Pancreas (tissue), 10 donors: ENCODE data around the gene FRMD4A. TPM values are rescaled to one million over a fixed set of nuclear protein-coding genes. Genes with fewer than 3 reads are reported as not detected.
"Not testable (repeated sequence)": the region's sequence is repeated elsewhere in the genome, so short reads cannot be mapped to it uniquely, and the experiment has no call there.

Experiments
- ATAC-seq, 4 donors: fragments of 200-7000 bp; cut with Tn5 transposase; one replicate each; pipeline versions ENCODE4 v1.8.0 to v1.9.1; 2020; ENCODE audit warnings: mild to moderate bottlenecking in 4 of 4, moderate library complexity in 4 of 4
- DNase-seq, 6 donors: peaks; one replicate each; pipeline ENCODE4 v3.0.0-alpha.2; 2020
- FAIRE-seq: peaks from 2 replicates; lab custom pipeline; 2012; peaks lifted over from hg19 to GRCh38; lab: Jason Lieb, UNC
- H3K27ac ChIP-seq, 4 donors: fragments of 200-600 bp; sonication (generic); 1 replicate in 3 of 4; 2 replicates in 1 of 4; pipeline versions ENCODE4 v1.5.0 to v1.8.0; 2020
- H3K27me3 ChIP-seq, 4 donors: fragments of 200-600 bp; one replicate each; pipeline ENCODE4 v1.8.0; 2021
- H3K36me3 ChIP-seq, 3 donors: fragments of 200-600 bp; sonication (generic) in 1 of 3; one replicate each; pipeline versions ENCODE4 v1.5.0 to v1.8.0; 2020 to 2021
- H3K4me1 ChIP-seq, 3 donors: fragments of 200-600 bp; one replicate each; pipeline ENCODE4 v1.8.0; 2021
- H3K4me3 ChIP-seq, 4 donors: fragments of 200-600 bp; sonication (generic) in 2 of 4; one replicate each; pipeline versions ENCODE4 v1.5.0 to v1.8.0; 2020 to 2021
- H3K9me3 ChIP-seq, 4 donors: fragments of 200-600 bp; one replicate each; pipeline ENCODE4 v1.8.0; 2021
- WGBS, 2 donors: extraction: QIAGEN DNeasy Blood & Tissue Kit; methylation state at CpG; one replicate each; pipeline ENCODE4 v1.1.7; 2013; 5-methylcytosine and 5-hydroxymethylcytosine counted together
- intact Hi-C, 3 donors: fragments of 100-400 bp; cut with DNase I; formaldehyde crosslinking; loops; one replicate each; pipeline versions ENCODE4 v1.11.1 to v1.14.2; 2022
- polyA plus RNA-seq, 2 donors: library from polyadenylated mRNA; stranded (reverse); fragments of 200-250 nt; gene quantifications; one replicate each; pipeline ENCODE4 v1.2.3, GENCODE V29; 2013
- total RNA-seq, 6 donors: library from RNA; stranded (reverse); fragmentation: NEBNext Ultra II Directional in 4 of 6; extraction: Animal tissue kit (Norgen Biotek cat#: 25700) in 4 of 6; gene quantifications; one replicate each; pipeline versions ENCODE4 v1.2.1 to v1.2.4, GENCODE V29; 2021 to 2023
- TF ChIP-seq, protein P1 (sequence below), 4 donors: fragments of 200-600 bp; sonication (generic) in 3 of 4; IDR thresholded peaks; one replicate each; pipeline versions ENCODE4 v1.5.0 to v1.8.0; 2021; ENCODE audit warnings: antibody characterized with exemption in 4 of 4
- donor health status: healthy with polysubstance abuse.
- donor health status: DM: no; HTN: no; CAD: no; lungs with moderate emphysema.
- donor health status: DM: no; HTN: no; CAD: no.
- donor health status: control.
- donor health status: control.
- donor health status: Bipolar disorder and iron deficiency.
- donor health status: DM: yes; HTN: yes; CAD: no.
- donor health status: DM: no; HTN: no; CAD: no.
- donor health status: DM: no; HTN: no; CAD: no.
- donor health status: DM: yes; HTN: yes; CAD: no.

The FRMD4A gene
- total and polyA plus RNA-seq, 8 donors, result 13.5 to 27.5 (median 18.7) TPM

DNA sequence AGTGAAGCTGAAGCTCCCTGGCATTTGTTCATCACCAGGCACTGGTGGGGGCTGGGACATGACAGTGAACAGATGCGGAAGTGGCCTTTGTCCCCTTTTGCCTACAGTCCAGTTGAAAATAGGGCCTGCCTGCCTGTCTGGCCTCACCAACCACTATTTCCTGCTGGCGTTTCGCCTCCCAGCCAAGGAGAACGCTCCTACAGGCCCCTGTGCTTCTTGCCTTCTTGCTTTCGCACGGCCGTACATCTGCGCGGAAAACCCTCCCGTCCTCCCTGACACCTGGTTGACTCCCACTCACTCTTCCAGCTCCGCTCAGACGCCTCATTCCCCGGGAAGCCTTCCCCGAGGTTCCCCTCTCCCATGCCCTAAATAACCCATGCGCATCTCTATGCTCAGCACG, 426.7 kb downstream of the FRMD4A start:
- FAIRE-seq (no peak), ATAC-seq (peak in 1 of 4 donors; percentile 75), DNase-seq (no peak)
- Histone ChIP-seq H3K9me3 (no peaks in the 10 kb centered on the region), H3K27me3 (no peaks in the 10 kb centered on the region), H3K4me3 (no peak overlapping the region), H3K4me1 (no peaks in the 10 kb centered on the region), H3K27ac (no peak overlapping the region), H3K36me3 (no peaks in the 10 kb centered on the region)
- TF ChIP-seq, protein P1, sequence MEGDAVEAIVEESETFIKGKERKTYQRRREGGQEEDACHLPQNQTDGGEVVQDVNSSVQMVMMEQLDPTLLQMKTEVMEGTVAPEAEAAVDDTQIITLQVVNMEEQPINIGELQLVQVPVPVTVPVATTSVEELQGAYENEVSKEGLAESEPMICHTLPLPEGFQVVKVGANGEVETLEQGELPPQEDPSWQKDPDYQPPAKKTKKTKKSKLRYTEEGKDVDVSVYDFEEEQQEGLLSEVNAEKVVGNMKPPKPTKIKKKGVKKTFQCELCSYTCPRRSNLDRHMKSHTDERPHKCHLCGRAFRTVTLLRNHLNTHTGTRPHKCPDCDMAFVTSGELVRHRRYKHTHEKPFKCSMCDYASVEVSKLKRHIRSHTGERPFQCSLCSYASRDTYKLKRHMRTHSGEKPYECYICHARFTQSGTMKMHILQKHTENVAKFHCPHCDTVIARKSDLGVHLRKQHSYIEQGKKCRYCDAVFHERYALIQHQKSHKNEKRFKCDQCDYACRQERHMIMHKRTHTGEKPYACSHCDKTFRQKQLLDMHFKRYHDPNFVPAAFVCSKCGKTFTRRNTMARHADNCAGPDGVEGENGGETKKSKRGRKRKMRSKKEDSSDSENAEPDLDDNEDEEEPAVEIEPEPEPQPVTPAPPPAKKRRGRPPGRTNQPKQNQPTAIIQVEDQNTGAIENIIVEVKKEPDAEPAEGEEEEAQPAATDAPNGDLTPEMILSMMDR (IDR thresholded peaks at IDR 0.05), result no peak
- 81 to 83% methylated on average over 16 of the region's 16 CpGs for WGBS, 2 donors
- intact Hi-C loops, result no loop called here

DNA sequence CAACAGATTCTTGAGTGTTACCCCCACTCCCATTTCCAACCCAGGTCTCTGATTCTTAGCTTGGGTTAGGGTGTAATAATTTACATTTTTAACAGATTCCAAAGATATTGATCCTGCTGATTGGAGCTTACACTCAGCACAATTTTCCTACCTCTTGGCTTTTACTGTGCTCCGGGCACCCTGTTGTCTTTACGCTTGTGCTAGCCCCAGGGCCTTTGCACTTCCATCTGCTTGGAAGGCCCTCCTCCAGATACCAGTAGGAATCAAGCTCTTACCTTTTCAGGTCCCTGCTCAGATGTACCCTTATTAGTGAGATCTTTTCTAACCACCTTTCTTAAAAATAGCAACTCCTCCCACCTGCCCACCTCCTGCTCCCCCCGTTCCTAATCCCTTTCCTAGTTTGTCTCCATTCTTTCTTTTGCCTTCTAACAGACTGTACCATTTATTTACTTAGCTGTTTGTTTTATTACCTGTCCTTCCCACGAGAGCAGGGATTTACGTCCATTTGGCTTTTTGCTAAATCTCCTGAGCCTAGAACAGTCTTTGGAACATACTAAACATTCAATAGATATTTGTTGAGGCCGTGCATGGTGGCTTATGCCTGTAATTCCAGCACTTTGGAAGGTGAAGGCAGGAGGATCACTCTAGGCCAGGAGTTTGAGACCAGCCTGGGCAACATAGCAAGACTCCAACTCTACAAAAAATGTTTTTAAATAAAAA, 427.7 kb downstream of the FRMD4A start:
- H3K27me3 ChIP-seq, result no peaks in the 10 kb centered on the region
- no peak for FAIRE-seq

DNA sequence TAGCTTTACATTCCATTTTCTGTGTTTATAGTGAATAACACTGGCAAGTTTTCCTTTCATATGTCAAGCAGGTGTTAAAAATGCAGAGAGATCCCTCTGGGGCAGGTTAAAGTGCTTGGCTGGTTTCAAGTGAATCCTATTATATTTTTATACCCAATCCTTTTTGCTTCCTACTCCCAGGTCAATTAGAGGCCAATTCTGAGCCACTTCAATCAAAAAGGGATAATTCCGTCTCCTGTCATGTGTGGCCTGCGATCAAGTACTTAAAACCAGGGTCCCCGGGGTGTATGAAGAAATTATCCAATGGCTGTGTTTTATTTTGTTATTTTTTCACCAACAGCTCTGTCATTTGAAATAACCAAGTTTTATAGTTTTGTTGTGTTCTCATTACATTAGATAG, 430.8 kb downstream of the FRMD4A start:
- no peak overlapping the region for H3K27ac ChIP-seq
- ATAC-seq, result no peak
- no peak for FAIRE-seq
- 92 to 96% methylated on average over 3 of the region's 3 CpGs for WGBS, 2 donors
- no peaks in the 10 kb centered on the region for H3K27me3 ChIP-seq
- intact Hi-C loops, result no loop called here
- TF ChIP-seq, protein P1 (IDR thresholded peaks at IDR 0.05), result no peak
- H3K9me3 ChIP-seq, result no peaks in the 10 kb centered on the region
- no peak for DNase-seq
- H3K4me3 ChIP-seq, result no peak overlapping the region
- no peaks in the 10 kb centered on the region for H3K36me3 ChIP-seq
- H3K4me1 ChIP-seq, result no peaks in the 10 kb centered on the region

More for the DNA sequence above, 427.7 kb downstream of the FRMD4A start:
- H3K9me3 ChIP-seq, result no peaks in the 10 kb centered on the region
- TF ChIP-seq, protein P1 (IDR thresholded peaks at IDR 0.05), result no peak
- WGBS, 2 donors, result 82% methylated on average over 6 of the region's 6 CpGs
- ATAC-seq, result no peak
- H3K27ac ChIP-seq, result no peak overlapping the region
- H3K36me3 ChIP-seq, result no peaks in the 10 kb centered on the region
- no peak overlapping the region for H3K4me3 ChIP-seq
- DNase-seq, result no peak
- H3K4me1 ChIP-seq, result no peaks in the 10 kb centered on the region
- intact Hi-C loops, result no loop called here

DNA sequence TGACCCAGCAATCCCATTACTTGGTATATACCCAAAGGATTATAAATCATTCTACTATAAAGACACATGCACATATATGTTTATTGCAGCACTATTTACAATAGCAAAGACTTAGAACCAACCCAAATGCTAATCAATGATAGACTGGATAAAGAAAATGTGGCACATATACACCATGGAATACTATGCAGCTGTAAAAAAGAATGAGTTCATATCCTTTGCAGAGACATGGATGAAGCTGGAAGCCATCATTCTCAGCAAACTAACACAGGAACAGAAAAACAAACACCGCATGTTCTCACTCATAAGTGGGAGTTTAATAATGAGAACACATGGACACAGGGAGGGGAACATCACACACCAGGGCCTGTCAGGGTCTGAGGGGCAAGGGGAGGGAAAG, 434.6 kb downstream of the FRMD4A start:
- DNase-seq, H3K27me3 ChIP-seq, ATAC-seq, H3K27ac ChIP-seq, H3K36me3 ChIP-seq, FAIRE-seq, H3K4me1 ChIP-seq, H3K9me3 ChIP-seq, H3K4me3 ChIP-seq, intact Hi-C loops: not testable (repeated sequence)
- WGBS, 2 donors, result 91 to 93% methylated on average over 1 of the region's 1 CpG

DNA sequence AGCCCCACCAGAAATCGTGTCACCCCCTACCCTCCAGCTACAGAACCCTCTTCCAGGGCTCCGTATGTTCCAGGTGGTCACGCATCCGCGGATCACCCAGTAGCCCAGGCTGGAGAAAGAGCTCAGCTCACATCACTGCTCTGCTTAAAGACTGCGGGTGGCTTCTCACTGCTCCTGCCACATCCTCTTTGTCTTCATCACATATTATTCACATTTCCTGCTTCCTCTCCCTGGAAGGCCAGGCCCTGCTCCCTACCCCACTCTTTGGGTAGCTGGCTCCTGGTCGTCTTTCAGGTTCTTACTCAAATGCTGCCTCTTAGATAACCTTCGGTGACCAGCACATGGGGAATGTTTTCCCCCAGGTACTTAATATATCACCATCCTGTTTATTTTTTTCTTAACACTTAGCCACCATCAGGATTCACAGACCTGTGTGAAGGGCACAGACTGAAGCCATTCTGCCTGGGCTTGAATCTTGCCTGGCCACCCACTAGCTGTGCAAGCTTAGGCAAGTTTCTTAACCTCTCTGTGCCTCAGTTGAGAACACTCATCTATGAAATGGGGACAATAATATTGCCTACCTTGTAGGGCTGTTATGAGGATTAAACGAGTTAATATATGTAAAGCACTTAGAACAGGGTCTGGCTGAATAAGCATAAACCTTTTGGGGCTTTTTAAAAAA, 436.2 kb downstream of the FRMD4A start:
- no peaks in the 10 kb centered on the region for H3K36me3 ChIP-seq
- 60 to 71% methylated on average over 9 of the region's 9 CpGs for WGBS, 2 donors
- FAIRE-seq (no peak), DNase-seq (no peak), ATAC-seq (no peak)
- no peaks in the 10 kb centered on the region for H3K9me3 ChIP-seq
- H3K27me3 ChIP-seq, result no peaks in the 10 kb centered on the region
- TF ChIP-seq, protein P1 (IDR thresholded peaks at IDR 0.05), result no peak
- H3K27ac ChIP-seq, result no peak overlapping the region
- intact Hi-C loops, result no loop called here
- no peaks in the 10 kb centered on the region for H3K4me1 ChIP-seq
- H3K4me3 ChIP-seq, result no peak overlapping the region
